ENCODE results near the gene FLNB.
"Not testable (repeated sequence)": the region's sequence is repeated elsewhere in the genome, so short reads cannot be mapped to it uniquely, and the experiment has no call there.

The FLNB gene

DNA sequence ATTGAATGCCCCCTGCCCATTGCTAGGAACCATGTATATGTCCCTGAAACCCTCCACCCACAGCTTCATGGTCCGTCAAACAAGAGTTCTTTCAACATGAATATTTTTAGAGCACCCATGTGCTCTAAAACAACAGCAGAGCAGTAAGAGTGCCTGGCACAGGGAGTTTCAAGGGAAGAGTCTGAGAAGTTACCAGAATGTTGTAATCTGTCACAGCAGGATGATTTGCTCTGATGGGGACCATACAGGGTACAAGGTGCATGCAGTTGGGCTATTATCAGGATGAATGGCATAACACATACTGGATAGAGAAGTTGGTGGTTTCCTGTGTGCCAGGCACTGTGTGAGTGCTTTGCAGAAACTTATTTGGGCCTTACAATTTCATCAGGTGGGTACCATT is 27.8 kb upstream of the FLNB start:
- DNase-seq (ENCODE audit: low read depth), result no peak

DNA sequence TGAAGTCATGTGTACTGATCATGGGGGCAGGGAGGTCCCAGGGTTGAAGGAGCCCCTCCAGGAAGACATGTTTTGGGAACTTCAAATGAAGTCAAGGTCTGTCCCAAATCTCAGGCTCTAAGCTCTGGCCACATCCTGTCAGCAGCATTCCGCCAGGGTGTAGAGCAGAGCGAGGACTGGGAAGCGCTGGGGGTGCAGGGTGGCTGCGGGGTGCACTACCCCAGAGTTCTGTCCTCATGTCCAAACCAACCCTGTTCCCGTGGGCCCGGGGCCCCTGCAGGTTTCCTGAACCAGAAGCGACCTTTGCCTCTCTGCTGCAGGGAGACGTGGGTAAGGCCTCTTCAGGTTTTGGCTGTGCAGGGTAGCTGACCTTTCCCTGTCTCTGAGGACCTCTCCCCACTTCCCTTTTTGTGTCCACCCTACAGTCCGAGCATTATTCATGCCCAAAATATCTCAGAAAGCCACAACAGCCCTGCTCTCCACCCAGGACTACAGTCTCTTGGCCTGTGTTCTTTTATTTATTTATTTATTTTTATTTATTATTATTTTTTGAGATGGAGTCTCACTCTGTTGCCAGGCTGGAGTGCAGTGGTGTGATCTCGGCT is 26.6 kb upstream of the FLNB start:
- DNase-seq (ENCODE audit: low read depth), result no peak

DNA sequence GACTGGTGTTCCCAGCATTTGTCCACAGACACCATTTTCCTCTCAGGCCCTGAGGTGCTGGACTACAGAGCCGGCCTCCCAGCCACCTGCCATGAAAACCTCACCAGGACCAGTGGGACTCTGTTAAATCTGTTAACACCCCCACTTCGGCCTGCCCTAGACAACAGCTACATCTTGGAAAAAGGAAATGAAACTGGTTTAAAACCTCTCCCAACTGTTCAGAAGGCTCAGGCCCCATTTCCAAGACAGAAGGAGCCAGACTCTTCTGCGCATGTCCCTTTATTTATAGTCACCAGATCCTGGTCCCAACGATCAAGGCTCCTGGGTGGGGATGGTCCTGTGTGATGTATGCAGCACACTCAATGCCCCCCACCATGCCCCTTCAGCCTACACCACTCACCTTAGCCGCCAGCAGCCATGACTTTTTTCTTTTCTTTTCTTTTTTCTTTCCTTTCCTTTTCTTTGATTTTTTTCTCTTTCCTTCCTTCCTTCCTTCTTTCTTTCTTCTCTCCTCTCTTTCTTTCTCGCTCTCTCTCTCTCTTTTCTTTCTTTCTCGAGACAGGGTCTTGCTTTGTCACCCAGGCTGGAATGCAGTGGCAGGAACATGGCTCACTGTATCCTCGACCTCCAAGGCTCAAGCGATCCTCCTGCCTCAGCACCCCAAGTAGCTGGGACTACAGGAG is 25.5 kb upstream of the FLNB start:
- no peak for DNase-seq (ENCODE audit: low read depth)

DNA sequence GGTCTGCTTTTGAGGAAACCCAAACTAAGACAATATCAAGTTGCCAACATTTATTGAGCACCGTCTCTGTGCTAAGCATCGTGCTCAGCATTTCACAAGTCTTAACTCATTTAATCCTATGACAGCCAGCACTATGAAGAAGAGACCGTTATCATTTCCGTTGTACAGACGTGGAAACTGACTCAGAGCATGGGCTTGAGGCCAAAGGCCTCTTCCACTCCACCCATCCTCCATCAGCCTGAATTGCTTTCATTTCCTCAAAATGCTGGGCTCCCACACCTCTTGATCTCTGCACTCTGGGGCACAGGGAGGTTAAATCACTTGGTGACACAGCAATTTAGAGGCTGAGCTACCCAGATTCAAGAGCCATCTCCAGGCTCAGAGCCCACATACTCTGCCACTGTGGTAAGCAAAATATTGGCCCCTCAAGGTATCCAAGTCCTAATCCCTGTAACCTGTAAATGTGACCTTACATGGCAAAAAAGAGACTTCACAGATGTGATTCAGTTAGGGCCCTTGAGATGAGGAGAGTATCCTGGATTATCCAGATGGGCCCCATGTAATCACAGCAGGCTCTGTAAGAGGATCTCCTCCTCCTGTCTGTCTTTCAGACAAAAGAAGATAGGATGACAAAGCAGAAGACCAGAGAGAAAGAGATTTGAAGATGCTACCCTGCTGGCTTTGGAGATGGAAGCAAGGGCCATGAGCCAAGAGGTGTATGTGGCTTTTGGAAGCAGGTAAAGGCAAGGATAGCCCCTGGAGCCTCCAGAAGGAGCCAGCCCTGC is 24.3 kb upstream of the FLNB start:
- no peak for DNase-seq (ENCODE audit: low read depth)

DNA sequence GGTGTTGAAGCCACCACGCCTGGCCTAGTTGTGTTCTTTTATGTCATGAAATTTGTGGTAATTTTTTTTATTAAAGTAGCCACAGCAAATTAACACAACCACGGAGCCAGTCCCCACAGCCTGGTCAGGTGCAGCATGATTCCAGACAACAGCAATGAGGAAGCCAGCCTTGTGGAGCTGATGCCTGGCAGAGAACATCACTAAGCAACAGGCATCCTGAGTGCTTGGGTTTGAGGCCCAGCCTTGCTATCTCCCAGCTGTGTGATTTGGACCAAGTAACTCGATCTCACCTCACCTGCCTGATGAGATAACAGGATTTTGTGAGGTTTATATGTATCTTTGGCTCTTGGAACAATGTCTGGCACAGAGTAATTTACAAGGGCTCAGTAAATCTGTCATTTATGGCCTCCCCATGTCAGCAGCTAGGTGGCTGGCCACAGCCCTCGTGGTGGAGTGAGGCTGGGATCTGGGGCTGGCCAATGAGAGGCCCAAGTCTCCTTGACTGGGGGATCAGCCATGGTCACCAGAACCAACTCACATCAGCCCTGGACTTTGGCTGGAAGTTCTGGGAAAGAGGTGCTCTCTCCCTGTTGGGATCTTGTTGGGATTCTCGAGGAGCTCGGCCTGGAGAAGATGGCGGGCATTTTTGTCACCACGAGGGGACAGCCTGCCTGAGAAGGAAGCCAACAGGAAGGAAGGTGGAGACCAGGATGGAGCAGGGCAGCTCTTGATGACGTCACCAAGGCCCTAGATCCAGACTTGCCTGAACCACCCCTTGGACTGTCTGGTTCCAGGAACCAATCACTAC is 22.8 kb upstream of the FLNB start:
- no peak for DNase-seq (ENCODE audit: low read depth)

DNA sequence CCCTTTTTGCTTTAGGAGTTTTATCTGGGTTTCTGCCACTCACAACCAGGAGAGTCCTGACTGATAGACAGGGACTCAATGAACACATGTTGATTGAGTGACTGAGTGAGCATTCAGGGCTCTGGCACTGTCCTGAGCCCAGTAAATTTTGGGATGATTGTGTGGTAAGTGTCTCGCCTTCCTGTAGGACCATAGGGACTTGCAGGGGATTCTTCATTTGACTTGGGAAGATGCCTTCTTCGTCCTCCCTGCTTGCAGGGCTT is 22.3 kb upstream of the FLNB start:
- no peak for DNase-seq (ENCODE audit: low read depth)

DNA sequence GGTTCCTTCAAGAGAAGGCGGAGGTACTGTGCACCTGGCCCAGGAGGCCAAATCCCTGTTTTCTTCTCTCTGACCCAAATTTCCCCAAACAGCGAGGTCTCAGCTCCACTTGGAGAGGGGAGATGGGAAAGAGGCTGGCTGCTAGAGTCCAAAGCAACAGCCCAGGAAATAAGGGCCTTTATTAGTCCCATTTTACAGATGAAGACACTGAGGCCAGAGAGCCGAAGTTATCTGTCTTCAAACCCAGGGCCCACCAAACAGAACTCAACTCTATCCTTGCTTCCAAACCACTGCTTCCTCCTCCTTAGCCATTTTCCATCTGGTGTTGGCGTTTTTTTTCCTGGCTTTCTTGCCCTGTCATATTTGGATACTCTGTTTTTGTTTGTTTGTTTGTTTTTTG is 22.0 kb upstream of the FLNB start:
- DNase-seq (ENCODE audit: low read depth), result no peak

DNA sequence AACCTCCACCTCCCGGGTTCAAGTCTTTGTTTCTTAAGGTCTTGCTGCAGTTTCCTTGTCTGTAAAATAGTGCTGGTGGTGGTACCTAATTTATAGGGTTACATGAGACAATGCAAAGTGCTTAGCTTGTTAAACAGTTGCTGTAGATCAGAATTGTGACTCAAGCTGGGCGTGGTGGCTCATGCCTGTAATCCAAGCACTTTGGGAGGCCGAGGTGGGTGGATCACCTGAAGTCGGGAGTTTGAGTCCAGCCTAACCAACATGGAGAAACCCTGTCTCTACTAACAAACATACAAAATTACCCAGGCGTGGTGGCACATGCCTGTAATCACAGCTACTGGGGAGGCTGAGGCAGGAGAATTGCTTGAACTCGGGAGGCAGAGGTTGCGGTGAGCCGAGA is 19.0 kb upstream of the FLNB start:
- DNase-seq (ENCODE audit: low read depth), result not testable (repeated sequence)

DNA sequence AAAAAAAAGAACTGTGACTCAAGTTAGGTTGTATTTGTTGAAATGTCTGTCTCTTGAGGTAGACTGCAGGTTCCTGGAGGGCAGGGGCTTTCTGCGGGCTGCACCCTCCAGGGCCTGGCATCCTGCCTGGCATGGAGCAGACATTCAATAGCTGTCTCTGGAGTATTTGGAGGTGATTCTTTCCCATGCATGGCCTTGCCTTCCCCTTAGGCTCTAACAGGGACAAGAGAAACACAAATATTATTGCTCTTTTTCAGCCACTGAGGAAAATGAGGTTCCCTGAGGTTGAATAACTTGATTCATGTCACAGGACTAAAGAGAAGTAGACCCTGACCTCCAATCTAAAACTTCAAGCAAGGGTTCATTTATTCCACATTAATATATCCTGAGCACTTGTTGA is 18.6 kb upstream of the FLNB start:
- DNase-seq (ENCODE audit: low read depth), result no peak

DNA sequence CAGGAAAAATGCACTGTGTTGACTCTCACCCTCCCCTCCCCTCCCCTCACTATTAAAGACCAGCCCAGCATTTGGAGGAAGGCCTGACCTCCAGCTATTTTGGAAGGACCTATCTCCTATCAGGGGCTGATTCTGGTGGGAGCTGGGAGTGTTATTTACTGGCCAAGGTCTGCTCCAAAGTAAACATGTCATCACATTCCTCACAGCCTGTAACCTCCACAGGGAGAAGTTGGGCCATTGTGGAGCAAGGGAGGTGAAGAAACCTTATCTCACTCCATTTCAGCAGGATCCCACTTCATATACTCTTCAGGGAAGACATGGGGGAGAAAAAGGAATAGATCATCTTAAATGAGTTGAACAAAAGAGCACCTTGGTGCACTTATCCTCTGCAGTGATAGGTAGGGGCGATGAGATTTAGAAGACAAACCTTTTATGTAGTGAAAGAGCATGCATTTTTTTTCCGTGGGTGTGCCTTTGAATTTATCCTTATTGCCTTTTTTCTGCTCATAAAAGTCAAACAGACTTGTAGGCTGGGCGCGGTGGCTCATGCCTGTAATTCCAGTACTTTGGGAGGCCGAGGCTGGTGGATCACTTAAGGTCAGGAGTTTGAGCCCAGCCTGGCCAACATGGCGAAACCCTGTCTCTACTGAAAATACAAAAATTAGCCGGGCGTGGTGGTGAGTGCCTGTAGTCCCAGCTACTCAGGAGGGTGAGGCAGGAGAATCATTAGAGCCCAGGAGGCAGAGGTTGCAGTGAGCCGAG is 15.6 kb upstream of the FLNB start:
- no peak for DNase-seq (ENCODE audit: low read depth)

DNA sequence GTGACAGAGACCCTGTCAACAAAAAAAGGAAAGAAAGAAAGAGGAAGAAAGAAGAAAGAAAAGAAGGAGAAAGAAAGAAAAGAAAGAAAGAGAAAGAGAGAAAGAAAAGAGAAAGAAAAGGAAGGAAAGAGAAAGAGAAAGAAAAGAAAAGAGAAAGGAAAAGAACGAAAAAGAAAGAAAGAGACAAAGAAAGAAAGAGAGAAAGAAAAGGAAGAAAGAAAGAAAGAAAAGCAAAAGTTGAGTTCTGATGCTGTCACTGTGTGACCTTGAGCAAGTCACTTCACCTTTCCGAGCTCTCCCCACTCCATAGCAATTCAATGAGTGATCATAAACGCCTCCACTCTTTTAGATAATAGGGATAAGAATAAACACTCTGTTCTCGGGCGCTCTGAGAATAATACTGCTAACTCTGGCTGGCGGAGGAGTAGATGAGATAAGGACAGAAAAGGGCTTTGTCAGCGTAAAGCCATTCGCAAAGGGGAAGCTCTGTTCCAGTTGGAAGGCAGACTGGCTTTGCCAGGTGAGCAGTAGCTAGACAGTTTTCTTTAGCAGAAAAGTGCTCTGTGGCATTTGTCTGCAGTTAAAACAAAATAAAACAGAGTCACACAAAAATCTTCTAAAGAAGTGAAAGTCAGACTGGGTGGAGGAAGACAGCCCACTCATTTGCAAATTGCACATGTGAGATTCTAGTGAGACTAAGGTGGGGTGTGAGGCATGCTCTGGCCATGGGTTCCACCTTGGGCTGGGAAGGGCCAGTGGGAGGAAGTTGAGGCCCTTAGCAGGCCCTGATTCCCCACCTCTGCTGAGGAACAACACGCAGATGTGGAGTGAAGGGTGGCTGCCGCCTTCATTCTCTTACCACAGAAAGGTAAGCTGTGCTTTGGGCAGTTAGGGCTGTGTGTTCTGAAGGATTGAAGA is 9.6 kb upstream of the FLNB start:
- DNase-seq (ENCODE audit: low read depth), result no peak

DNA sequence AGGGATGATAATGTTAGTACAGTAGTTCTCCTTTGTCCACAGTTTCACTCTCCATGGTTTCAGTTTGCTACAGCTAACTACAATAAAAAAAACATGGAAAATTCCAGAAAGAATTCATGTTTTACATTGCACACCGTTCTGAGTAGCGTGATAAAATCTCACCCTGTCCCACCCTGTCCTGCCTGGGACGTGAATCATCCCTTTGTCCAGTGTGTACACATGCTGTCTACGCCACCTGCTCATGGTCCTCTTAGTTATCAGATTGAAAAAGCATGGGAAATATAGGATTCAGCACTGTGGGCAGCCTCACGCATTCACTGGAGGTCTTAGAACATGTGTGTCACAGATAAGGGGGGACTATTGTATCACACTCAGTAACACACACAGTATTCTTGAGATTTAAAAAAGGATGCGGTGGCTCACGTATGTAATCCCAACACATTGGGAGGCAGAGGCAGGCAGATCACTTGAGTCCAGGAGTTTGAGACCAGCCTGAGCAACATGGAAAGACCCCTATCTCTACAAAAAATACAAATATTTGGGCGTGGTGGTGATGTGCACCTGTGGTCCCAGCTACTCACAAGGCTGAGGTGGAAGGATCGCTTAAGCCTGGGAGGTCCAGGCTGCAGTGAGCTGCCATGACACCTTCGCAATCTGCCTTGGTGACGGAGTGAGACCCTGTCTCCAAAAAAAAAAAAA is 8.7 kb upstream of the FLNB start:
- DNase-seq (ENCODE audit: low read depth), result no peak

DNA sequence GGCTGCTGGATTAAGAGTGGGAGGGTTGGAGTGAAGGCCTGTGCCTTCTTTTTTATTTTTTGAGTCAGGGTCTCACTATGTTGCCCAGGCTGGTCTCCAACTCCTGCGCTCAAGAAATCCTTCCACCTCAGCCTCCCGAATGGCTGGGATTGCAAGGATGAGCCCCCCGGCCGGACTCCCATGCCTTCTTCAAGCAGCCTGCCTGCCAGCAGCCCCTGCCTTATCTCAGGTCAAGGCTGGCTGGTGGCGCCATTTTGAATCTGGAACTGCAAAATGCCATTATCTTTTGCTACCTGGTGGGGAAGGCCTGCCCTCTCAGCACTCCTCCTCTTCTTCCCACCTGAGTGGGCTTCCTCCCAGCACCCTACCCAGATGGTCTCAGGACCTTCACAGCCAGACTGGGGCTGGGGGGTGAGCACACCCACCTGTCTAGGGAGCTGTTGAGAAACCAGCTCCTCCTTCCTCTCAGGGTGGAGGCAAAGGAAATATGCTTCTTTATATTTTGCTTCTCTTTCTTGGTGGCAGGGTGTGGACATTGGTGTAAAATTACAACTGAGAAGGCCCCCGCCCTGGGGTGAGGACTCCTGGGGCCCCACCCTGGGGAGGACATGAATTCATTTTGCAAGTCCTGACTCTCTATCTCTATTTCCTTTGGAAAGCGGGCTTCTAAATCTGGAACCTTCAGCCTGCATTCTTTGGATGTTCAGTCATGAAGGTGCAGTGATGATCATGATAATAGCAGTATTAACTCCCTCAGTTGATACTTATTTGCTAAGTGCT is 7.7 kb upstream of the FLNB start:
- DNase-seq (ENCODE audit: low read depth), result no peak

DNA sequence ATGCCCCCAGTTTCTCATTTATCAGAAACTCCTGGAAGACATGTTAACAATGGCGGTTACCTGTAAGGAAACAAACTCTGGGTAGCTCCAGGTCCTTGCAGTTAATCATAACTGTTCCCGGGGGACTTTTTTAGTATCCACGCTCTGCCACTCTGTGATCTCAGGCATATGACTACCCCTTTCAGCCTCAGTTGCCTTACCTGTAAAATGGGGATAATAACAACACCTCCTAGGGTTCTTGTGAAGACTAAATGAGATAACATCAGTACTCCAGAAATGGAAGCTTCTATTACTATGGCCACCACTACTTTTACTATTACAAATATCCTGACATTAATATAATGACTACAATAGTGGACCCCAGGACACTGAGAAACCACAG is 7.1 kb upstream of the FLNB start:
- no peak for DNase-seq (ENCODE audit: low read depth)

DNA sequence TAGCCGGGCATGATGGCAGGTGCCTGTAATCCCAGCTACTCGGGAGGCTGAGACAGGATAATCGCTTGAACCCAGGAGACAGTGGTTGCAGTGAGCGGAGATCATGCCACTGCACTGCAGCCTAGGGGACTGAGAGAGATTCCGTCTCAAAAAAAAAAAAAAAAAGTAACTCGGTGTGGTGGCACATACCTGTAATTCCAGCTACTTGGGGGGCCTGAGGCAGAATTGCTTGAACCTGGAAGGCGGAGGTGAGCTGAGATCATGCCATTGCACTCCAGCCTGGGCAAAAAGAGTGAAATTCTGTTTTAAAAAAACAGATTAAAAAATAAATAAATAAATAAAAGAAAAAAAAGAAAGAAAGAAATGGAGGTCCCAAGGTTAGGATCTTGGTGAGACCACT is 6.2 kb upstream of the FLNB start:
- DNase-seq (ENCODE audit: low read depth), result no peak

DNA sequence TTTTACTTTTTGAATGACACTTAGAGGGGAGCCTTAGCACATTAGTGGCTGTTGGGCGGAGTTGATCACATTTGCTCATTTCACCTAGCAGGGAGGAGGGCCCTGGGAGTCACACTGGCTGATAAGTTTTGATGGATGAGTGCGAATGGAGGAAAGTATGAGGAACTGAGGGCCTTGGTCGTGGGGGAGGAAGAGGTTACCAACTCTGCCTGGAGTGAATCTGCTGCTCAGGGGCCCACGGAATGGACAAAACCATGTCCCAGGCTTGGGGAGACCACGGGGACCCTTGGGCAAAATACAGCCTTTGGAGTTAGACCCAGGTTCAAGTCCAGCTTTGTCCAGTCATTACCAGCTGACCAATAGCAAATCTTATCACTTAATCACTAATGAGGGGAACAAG is 5.1 kb upstream of the FLNB start:
- no peak for DNase-seq (ENCODE audit: low read depth)

DNA sequence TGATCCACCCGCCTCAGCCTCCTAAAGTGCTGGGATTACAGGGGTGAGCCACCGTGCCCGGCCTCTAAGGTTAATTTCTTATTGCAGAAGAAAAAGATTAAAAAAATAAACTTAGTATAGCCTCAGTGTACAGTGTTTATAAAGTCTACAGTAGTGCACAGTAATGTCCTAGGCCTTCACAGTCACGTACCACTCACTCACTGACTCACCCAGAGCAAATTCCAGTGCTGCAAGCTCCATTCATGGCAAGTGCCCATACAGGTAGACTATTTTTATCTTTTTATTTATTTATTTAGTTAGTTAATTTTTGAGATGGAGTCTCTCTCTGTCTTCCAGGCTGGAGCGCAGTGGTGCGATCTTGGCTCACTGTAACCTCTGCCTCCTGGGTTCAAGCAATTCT is 3.2 kb upstream of the FLNB start:
- no peak for DNase-seq (ENCODE audit: low read depth)

DNA sequence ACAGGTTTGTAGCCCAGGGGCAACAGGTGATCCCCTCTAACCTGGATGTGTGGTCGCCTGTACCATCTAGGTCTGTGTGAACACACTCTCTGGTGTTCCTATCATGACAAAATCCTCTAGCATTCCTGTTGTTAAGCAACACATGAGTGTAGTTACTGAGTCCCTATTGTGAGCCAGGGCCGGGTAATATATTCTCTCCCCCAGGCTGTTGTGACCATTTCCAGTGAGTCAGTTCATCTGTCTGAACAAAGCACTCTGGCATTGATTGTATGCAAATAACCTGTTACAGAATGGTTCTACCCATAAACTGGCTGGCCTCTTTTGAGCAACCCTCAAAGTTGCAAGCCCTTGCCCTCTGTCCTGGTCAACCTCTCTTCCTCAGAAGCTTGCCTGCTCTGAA is 2.6 kb upstream of the FLNB start:
- no peak for DNase-seq (ENCODE audit: low read depth)

DNA sequence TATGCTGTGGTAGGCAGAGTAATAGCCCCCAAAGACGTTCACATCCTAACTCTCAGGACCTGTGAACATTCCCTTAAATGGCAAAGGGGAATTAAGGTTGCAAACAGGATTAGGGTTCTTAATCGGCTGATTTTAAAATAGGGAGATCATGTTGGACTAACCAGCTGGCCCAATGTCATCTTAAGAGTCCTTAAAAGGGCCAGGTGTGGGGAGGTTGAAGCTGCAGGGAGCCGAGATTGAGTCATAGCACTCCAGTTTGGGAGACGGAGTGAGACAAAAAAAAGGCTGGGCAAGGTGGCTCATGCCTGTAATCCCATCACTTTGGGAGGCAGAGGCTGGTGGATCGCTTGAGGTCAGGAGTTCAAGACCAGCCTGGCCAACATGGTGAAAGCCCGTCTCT is 1.6 kb upstream of the FLNB start:
- no peak for DNase-seq (ENCODE audit: low read depth)
